ENCODE data around the gene STRADA.

The STRADA gene

DNA sequence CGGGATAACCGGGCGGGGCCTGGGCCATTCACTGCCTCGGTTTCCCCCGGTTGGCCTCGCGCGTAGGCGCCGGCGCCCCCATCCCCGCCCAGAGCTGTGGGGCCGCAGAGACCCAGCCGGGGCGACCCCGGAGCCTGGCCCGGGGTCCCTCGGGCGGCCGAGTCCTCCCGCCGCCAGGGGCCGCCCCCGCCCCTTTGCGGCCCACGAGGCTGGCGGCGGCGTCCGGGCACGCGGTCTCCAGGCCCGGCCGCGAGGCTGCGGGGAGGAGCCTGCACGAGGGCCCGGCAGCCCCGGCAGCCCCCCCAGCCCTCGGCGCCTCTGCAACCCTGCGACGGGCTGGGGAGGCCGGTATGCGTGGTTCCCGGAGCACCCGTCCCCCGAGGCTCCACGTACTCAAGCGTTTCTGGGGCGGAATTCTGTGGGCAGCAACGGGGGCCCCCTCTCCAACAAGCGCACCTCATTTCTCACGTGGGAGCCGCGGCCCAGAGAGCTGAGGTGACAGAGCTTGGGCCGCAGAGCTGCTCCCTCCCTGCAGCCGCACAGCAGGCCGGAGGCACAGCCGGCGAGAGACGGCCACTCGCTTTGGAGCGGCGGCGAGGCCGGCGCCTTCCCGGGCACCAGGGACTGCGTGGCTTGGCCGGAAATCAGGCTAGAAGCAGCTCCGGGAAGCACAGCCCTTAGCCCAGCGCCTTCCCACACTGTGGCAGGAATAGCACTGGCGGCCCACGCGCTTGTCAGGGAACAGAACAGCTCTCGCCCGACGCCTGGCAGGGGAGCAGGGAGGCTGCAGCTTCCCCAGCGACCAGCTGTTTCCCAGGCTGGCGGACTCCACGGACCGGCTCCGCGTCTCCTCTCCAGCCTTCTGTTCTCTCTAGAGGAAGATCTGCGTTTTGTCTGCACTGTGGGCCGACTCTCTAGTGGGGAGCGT, 40.8 kb downstream of the STRADA start:
- DNase-seq = no peak

DNA sequence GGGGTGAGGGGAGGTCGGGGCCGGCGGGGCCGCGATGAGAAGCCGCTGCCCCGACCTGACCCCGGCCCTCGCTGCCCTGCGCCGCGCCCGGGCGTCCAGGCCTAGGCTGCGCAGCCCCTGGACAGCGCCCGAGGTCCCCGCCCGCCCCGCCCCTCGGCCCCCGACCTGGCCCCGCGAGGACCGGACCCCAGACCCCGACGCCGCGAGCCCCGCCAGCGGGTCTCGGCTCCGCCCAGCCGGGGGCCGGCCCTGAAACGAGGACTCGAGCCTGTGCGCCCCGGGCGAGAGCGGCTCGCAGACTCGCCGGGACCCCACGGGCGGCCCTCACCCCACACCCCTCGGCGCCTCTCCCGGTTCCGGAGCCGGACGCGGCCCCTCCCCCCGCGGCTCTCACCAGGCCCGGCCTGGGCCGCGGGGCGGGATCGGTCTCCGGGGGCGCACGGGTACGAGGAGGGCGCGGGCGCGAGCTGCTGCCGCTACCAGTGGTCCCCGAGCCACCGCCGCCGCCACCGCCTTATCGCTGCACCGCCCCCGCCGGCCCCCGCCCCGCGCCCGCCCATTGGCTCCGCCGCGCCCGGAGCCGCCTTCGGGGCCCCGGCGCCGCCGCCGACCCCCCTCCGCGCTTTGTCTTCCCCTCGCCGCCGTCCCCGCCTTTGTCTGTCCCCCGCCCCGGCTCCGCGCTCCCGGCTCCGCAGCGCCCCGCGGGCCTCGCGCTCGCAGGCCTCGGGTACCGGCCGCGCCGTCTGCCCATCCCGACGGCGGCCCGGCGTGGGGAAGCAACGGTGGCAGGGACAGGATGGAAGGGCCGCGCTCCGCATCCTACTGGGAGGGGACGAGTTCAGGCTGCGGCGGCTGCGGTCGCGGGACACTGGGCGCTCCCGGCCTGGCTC, 41.7 kb downstream of the STRADA start, which contains the start of gene LIMD2:
Gene LIMD2, minus strand, starts transcription at position 488 of the 890 bp plus-strand sequence. CDS start 827 bp downstream, outside the sequence.
- DNase-seq = no peak

GRCh38 chr17:63698886-63699637, 42.5 kb downstream of the STRADA start:
- no peak for DNase-seq

GRCh38 chr17:63698381-63698885, 43.2 kb downstream of the STRADA start:
- no peak for DNase-seq

- DNase-seq = no peak
Measured at GRCh38 chr17:63697341-63698286, 44.0 kb downstream of the STRADA start.

DNA sequence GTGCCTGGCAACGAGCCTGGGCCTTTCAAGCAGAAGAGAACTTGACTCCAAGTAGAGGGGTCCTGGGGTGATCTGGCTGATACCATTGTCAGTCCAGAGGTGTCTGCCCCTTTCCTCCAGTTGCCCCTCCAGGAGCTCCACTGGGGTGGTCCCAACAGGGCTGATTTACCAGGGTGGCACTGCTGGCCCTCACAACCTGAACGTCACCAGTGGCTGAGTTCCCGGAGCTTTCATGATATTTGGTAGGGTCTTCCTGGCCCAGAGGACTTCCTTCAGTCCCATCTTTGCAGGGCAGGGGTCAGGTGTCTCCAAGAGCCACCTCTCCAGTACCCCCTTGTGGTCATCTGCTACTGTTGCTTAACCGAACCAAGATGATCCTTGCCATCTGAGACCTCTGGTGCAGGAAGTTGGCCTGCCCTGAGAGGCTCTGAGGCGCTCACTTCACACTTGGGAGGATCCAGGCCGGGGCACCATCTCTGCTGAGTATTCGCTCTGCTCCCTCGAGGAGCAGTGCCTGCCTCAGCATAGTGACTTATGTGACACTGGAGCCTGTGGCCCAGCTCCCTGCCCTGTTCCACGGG, 45.1 kb downstream of the STRADA start:
- DNase-seq = peak; percentile 23

GRCh38 chr17:63695889-63696288, 45.7 kb downstream of the STRADA start:
- DNase-seq = no peak

GRCh38 chr17:63694950-63695773, 46.4 kb downstream of the STRADA start:
- DNase-seq = no peak

GRCh38 chr17:63694229-63694949, 47.2 kb downstream of the STRADA start:
- DNase-seq = no peak

GRCh38 chr17:63693411-63694113, 48.0 kb downstream of the STRADA start:
- no peak for DNase-seq

DNA sequence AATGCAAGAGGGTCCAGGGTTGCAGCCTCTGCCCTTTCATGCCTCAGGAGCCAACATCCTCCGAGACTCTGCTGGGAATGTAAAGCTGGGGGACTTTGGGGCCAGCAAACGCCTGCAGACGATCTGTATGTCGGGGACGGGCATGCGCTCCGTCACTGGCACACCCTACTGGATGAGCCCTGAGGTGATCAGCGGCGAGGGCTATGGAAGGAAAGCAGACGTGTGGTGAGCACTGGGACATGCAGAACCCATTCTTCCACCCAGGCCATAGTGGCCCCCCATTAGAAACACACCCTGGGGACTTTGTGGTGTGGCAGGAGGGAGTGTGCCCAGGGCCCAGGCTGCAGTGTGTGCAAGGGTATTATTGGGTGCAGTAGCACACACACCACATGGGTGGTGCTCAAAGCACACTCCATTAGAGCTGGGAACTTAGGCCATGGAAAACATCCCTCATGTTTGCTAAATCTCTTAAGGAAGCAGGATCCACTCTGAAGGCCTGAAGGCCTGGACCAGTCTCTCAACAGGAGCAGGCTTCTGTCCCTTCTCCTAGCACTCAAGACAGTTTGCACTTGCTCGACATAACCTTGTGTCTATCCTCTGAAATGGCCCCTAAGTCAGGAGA, 49.3 kb downstream of the STRADA start:
- DNase-seq = no peak

GRCh38 chr17:63689479-63689878, 52.1 kb downstream of the STRADA start:
- DNase-seq = no peak

GRCh38 chr17:63688396-63689020, 53.1 kb downstream of the STRADA start:
- no peak for DNase-seq

GRCh38 chr17:63686138-63686685, 55.4 kb downstream of the STRADA start:
- no peak for DNase-seq

DNA sequence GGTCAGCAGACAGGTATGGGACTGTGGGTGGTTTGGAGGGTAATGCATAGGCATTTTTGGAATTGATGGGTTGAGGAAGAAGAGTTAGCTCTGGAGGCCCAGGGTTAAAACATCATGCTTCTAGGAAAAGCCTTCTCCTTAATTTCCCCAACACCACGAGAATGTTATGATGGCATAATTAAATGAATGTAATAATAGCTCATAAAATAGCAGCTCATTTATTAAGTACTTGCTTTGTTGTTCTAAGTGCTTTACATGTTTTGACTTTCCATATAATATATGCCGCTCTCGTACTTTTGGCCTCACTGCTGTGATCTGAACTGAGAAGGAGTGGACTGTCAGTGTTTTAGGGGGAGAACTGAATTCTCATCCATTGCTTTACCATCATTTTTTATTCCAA, 56.0 kb downstream of the STRADA start:
- DNase-seq = no peak

GRCh38 chr17:63685041-63685440, 56.6 kb downstream of the STRADA start:
- peak; percentile 34 for DNase-seq

DNA sequence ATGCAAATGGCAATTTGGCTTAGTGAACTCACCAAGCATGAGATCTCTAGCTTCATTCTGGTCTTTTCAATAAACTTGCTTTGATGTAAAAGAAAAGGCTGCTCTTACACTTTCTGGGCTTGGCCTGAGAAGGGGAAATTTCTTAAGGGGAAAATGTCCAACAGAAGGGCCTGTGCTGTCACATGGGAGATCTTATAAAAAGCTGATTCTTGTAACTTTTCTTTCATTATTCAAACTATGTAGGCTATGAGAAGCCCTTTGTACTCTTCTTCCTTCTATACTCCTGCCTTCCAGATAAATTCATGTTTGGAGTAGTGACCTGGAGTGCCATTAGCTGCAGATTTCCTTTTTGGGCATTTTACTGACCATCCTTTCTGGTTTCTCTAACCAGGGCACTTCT, 58.6 kb downstream of the STRADA start:
- no peak for DNase-seq
